ENCODE data around the gene IGF2. TPM values are rescaled to one million over a fixed set of nuclear protein-coding genes. Genes with fewer than 3 reads are reported as not detected.

Gene IGF2
- total and polyA plus RNA-seq, 2 donors from 2014 or later: 10.2 to 30.5 TPM

- Histone ChIP-seq H3K9ac (ENCODE audit: low read length in 3 of 3) (no peak overlapping the region), H3K27me3 (ENCODE audit: control insufficient read depth, insufficient read depth, low read length) (no peaks in the 10 kb centered on the region), H3K9me3 (ENCODE audit: control insufficient read depth in 2 of 3, insufficient read depth in 1 of 3, low read length in 3 of 3) (no peaks in the 10 kb centered on the region), H3K4me1 (ENCODE audit: control insufficient read depth in 2 of 3, insufficient read depth in 2 of 3, low read depth in 1 of 3, low read length in 3 of 3) (peaks cover 0 to 10% (median 0%) of the 10 kb centered on the region in 3 donors), H3K4me3 (ENCODE audit: low read length in 3 of 3) (no peak overlapping the region), H3K36me3 (ENCODE audit: control insufficient read depth in 2 of 3, insufficient read depth in 3 of 3, low read length in 3 of 3) (no peaks in the 10 kb centered on the region), H3K27ac (ENCODE audit: low read depth in 2 of 2, low read length in 2 of 2) (no peak overlapping the region)
- intact Hi-C loops (cut with DNase I): no loop called here
- DNase-seq (no peak), FAIRE-seq (no peak)
- TF ChIP-seq CTCF (IDR thresholded peaks at IDR 0.05; ENCODE audit: borderline replicate concordance, extremely low read depth, insufficient read depth): no peak
Observed at GRCh38 chr11:2097998-2098690, 41.0 kb downstream of the IGF2 start.

GRCh38 chr11:2097356-2097997 lies 41.7 kb downstream of the IGF2 start:
- TF ChIP-seq CTCF (IDR thresholded peaks at IDR 0.05; ENCODE audit: borderline replicate concordance, extremely low read depth, insufficient read depth): no peak
- Histone ChIP-seq H3K9me3 (ENCODE audit: control insufficient read depth in 2 of 3, insufficient read depth in 1 of 3, low read length in 3 of 3) (no peaks in the 10 kb centered on the region), H3K27ac (ENCODE audit: low read depth in 2 of 2, low read length in 2 of 2) (peak overlapping the region in 1 of 2 donors; percentile 72), H3K4me1 (ENCODE audit: control insufficient read depth in 2 of 3, insufficient read depth in 2 of 3, low read depth in 1 of 3, low read length in 3 of 3) (peaks cover 0 to 10% (median 0%) of the 10 kb centered on the region in 3 donors), H3K4me3 (ENCODE audit: low read length in 3 of 3) (no peak overlapping the region), H3K36me3 (ENCODE audit: control insufficient read depth in 2 of 3, insufficient read depth in 3 of 3, low read length in 3 of 3) (no peaks in the 10 kb centered on the region), H3K9ac (ENCODE audit: low read length in 3 of 3) (no peak overlapping the region), H3K27me3 (ENCODE audit: control insufficient read depth, insufficient read depth, low read length) (no peaks in the 10 kb centered on the region)
- DNase-seq (peak; percentile 86 to 93 (median 90)), FAIRE-seq (no peak)
- intact Hi-C loops (cut with DNase I): no loop called here

- peaks cover 0 to 10% (median 0%) of the 10 kb centered on the region in 3 donors for H3K4me1 ChIP-seq (ENCODE audit: control insufficient read depth in 2 of 3, insufficient read depth in 2 of 3, low read depth in 1 of 3, low read length in 3 of 3)
- TF ChIP-seq CTCF (IDR thresholded peaks at IDR 0.05; ENCODE audit: borderline replicate concordance, extremely low read depth, insufficient read depth): no peak
- no peak overlapping the region for H3K4me3 ChIP-seq (ENCODE audit: low read length in 3 of 3)
- H3K36me3 ChIP-seq (ENCODE audit: control insufficient read depth in 2 of 3, insufficient read depth in 3 of 3, low read length in 3 of 3): no peaks in the 10 kb centered on the region
- intact Hi-C loops (cut with DNase I): no loop called here
- H3K9ac ChIP-seq (ENCODE audit: low read length in 3 of 3): no peak overlapping the region
- peak in 1 of 5 donors; percentile 72 for DNase-seq
- H3K27ac ChIP-seq (ENCODE audit: low read depth in 2 of 2, low read length in 2 of 2): peak overlapping the region in 1 of 2 donors; percentile 72
- FAIRE-seq: no peak
- H3K9me3 ChIP-seq (ENCODE audit: control insufficient read depth in 2 of 3, insufficient read depth in 1 of 3, low read length in 3 of 3): no peaks in the 10 kb centered on the region
- no peaks in the 10 kb centered on the region for H3K27me3 ChIP-seq (ENCODE audit: control insufficient read depth, insufficient read depth, low read length)
Observed at GRCh38 chr11:2096919-2097301, 42.3 kb downstream of the IGF2 start.
